BE2C (cell line): ENCODE measurements around the gene DPYSL5.
"Not testable (repeated sequence)": the region's sequence is repeated elsewhere in the genome, so short reads cannot be mapped to it uniquely, and the experiment has no call there.

Experiments used
- DNase-seq: peaks from one replicate; pipeline ENCODE4 v3.0.0-alpha.2; 2020
- H3K27me3 ChIP-seq: fragments of 250-450 bp; sonication (Bioruptor Pico); 2 replicates; pipeline ENCODE4 v1.5.1; 2020; ENCODE audit warnings: mild to moderate bottlenecking
- H3K36me3 ChIP-seq: fragments of 250-450 bp; sonication (Bioruptor Pico); 2 replicates; pipeline ENCODE4 v1.5.1; 2020; ENCODE audit warnings: mild to moderate bottlenecking
- H3K4me1 ChIP-seq: fragments of 250-450 bp; sonication (Bioruptor Pico); 2 replicates; pipeline ENCODE4 v1.5.1; 2020
- H3K4me3 ChIP-seq: 2 replicates; pipeline ENCODE4 v1.5.1; 2011; ENCODE audit warnings: low read depth, low read length
- H3K9me3 ChIP-seq: fragments of 250-450 bp; sonication (Bioruptor Pico); 2 replicates; pipeline ENCODE4 v1.5.1; 2020
- TF ChIP-seq, protein P1 (sequence below): IDR thresholded peaks from 2 replicates; pipeline ENCODE4 v1.5.1; 2012; ENCODE audit warnings: mild to moderate bottlenecking, low read depth, low read length

Gene DPYSL5

GRCh38 chr2:26922405-26923188, 74.7 kb downstream of the DPYSL5 start:
- Histone ChIP-seq H3K4me3 (no peak overlapping the region), H3K27me3 (no peaks in the 10 kb centered on the region), H3K4me1 (no peaks in the 10 kb centered on the region), H3K36me3 (no peaks in the 10 kb centered on the region), H3K9me3 (no peaks in the 10 kb centered on the region)
- peak; percentile 74 for DNase-seq
- TF ChIP-seq, protein P1, sequence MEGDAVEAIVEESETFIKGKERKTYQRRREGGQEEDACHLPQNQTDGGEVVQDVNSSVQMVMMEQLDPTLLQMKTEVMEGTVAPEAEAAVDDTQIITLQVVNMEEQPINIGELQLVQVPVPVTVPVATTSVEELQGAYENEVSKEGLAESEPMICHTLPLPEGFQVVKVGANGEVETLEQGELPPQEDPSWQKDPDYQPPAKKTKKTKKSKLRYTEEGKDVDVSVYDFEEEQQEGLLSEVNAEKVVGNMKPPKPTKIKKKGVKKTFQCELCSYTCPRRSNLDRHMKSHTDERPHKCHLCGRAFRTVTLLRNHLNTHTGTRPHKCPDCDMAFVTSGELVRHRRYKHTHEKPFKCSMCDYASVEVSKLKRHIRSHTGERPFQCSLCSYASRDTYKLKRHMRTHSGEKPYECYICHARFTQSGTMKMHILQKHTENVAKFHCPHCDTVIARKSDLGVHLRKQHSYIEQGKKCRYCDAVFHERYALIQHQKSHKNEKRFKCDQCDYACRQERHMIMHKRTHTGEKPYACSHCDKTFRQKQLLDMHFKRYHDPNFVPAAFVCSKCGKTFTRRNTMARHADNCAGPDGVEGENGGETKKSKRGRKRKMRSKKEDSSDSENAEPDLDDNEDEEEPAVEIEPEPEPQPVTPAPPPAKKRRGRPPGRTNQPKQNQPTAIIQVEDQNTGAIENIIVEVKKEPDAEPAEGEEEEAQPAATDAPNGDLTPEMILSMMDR = peak; percentile 88

DNA sequence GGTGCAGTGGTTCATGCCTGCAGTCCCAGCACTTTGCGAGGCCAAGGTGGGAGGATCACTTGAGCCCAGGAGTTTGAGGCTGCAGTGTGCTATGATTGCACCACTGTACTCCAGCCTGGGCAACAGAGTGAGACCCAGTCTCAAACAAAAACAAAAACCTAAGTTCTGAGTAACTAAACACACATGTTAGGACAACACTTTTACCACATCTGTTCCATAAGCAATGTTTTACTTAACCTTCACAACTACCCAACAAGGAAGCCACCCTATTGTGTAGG, 75.2 kb downstream of the DPYSL5 start:
- not testable (repeated sequence) for H3K4me1 ChIP-seq, H3K36me3 ChIP-seq, H3K27me3 ChIP-seq, DNase-seq, H3K9me3 ChIP-seq, H3K4me3 ChIP-seq

DNA sequence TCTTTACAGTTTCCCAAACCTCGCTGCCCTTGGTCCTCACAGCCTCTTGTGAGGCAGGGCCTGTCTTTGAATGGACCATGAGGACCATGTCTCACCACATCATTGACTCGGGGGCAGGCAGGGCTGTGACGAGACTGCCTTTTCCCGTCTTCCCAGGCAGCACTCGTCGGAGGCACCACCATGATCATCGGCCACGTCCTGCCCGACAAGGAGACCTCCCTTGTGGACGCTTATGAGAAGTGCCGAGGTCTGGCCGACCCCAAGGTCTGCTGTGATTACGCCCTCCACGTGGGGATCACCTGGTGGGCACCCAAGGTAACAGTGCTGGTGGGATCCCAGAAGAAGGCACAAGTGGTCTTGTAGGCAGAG, 76.8 kb downstream of the DPYSL5 start:
- no peak for DNase-seq
- H3K9me3 ChIP-seq = no peaks in the 10 kb centered on the region
- H3K36me3 ChIP-seq = no peaks in the 10 kb centered on the region
- TF ChIP-seq, protein P1 = no peak
- no peaks in the 10 kb centered on the region for H3K27me3 ChIP-seq
- H3K4me3 ChIP-seq = no peak overlapping the region
- no peaks in the 10 kb centered on the region for H3K4me1 ChIP-seq

GRCh38 chr2:26925100-26925791, 77.3 kb downstream of the DPYSL5 start:
- TF ChIP-seq, protein P1 = no peak
- no peaks in the 10 kb centered on the region for H3K4me1 ChIP-seq
- no peaks in the 10 kb centered on the region for H3K36me3 ChIP-seq
- H3K9me3 ChIP-seq = no peaks in the 10 kb centered on the region
- no peak overlapping the region for H3K4me3 ChIP-seq
- H3K27me3 ChIP-seq = no peaks in the 10 kb centered on the region
- no peak for DNase-seq

- TF ChIP-seq, protein P1 = no peak
- DNase-seq = no peak
- no peaks in the 10 kb centered on the region for H3K9me3 ChIP-seq
Measured at GRCh38 chr2:26927221-26927620, 79.3 kb downstream of the DPYSL5 start.

GRCh38 chr2:26932974-26933373, 85.0 kb downstream of the DPYSL5 start:
- Histone ChIP-seq H3K4me1 (no peaks in the 10 kb centered on the region), H3K27me3 (no peaks in the 10 kb centered on the region), H3K9me3 (no peaks in the 10 kb centered on the region), H3K36me3 (no peaks in the 10 kb centered on the region), H3K4me3 (no peak overlapping the region)
- DNase-seq = no peak
- TF ChIP-seq, protein P1 = no peak

More at GRCh38 chr2:26927221-26927620, 79.3 kb downstream of the DPYSL5 start:
- H3K36me3 ChIP-seq = no peaks in the 10 kb centered on the region
- H3K27me3 ChIP-seq = no peaks in the 10 kb centered on the region
- H3K4me3 ChIP-seq = no peak overlapping the region
- no peaks in the 10 kb centered on the region for H3K4me1 ChIP-seq
